HepG2 (cell line): Measurements from ENCODE around the gene CRYBA2. TPM values are rescaled to one million over a fixed set of nuclear protein-coding genes. Genes with fewer than 3 reads are reported as not detected.

Source experiments
- ATAC-seq: fragments of 200-7000 bp; cut with Tn5 transposase; 3 replicates; pipeline ENCODE4 v1.9.1; 2020; ENCODE audit warnings: mild to moderate bottlenecking, moderate library complexity
- BruUV-seq: library from RNA; stranded (reverse); fragments of 400-500 nt; replicated peaks from 2 replicates; lab custom pipeline; 2021; lab: Mats Ljungman, UMichigan
- CTCF ChIA-PET: fragments of 300-600 bp; formaldehyde crosslinking; extraction: SDS; loops from one replicate; lab custom pipeline; 2021; ENCODE audit warnings: low total read pairs, inconsistent platforms, low intra/inter-chr PET ratio; lab: Yijun Ruan, JAX
- POLR2A ChIA-PET: fragments of 350-600 bp; sonication (Branson Sonifier 250); formaldehyde crosslinking; loops from one replicate; lab custom pipeline; 2020; ENCODE audit warnings: antibody characterized with exemption, inconsistent platforms; lab: Yijun Ruan, JAX
- DNase-seq: peaks from one replicate; pipeline ENCODE4 v3.0.0-alpha.2; 2015; ENCODE audit warnings: low spot score
- FAIRE-seq: peaks from 3 replicates; lab custom pipeline; 2011; peaks lifted over from hg19 to GRCh38; lab: Jason Lieb, UNC
- H2AFZ ChIP-seq: one replicate; pipeline ENCODE4 v1.6.1; 2011; ENCODE audit warnings: low read length, inconsistent platforms
- H3K27ac ChIP-seq: fragments of 300-600 bp; 3 replicates; pipeline ENCODE4 v1.8.0; 2011; ENCODE audit warnings: mixed run types, mild to moderate bottlenecking, mixed read lengths, low read length, inconsistent platforms; ENCODE audit not compliant: insufficient read depth; ENCODE audit errors: extremely low read length
- H3K27me3 ChIP-seq, 2 experiments: fragments of 200-600 bp in 1 of 2; 2 replicates in 1 of 2; 3 replicates in 1 of 2; pipeline versions ENCODE4 v1.6.0 to v1.8.0; 2011; ENCODE audit warnings: low read length in 2 of 2, mild to moderate bottlenecking in 2 of 2, moderate library complexity in 2 of 2, inconsistent platforms in 1 of 2; ENCODE audit not compliant: insufficient read depth in 2 of 2, control insufficient read depth in 1 of 2
- H3K36me3 ChIP-seq, 2 experiments: fragments of 200-600 bp in 1 of 2; replicated peaks in 1 of 2; 2 replicates in 1 of 2; 3 replicates in 1 of 2; pipeline versions ENCODE4 v1.5.1 to v1.8.0; 2011; ENCODE audit warnings: low read length in 2 of 2, inconsistent platforms in 1 of 2; ENCODE audit not compliant: insufficient read depth in 2 of 2, control insufficient read depth in 1 of 2
- H3K4me1 ChIP-seq: 2 replicates; pipeline ENCODE4 v1.5.1; 2012; ENCODE audit warnings: low read length, inconsistent platforms; ENCODE audit not compliant: insufficient read depth
- H3K4me2 ChIP-seq: 2 replicates; pipeline ENCODE4 v1.6.0; 2011; ENCODE audit warnings: low read depth, low read length, inconsistent platforms
- H3K4me3 ChIP-seq, 3 experiments: fragments of 200-600 bp in 1 of 3; sonication (generic), shearing (Covaris generic) in 1 of 3; replicated peaks in 1 of 3; 2 replicates each; pipeline ENCODE4 v1.5.1; 2011 to 2016; ENCODE audit warnings: low read length in 3 of 3, inconsistent platforms in 2 of 3, low read depth in 2 of 3, mild to moderate bottlenecking in 2 of 3, control low read depth in 1 of 3, mixed read lengths in 1 of 3; ENCODE audit not compliant: insufficient read depth in 1 of 3
- H3K79me2 ChIP-seq: one replicate; pipeline ENCODE4 v1.6.1; 2011; ENCODE audit warnings: low read length, inconsistent platforms; ENCODE audit not compliant: insufficient read depth
- H3K9ac ChIP-seq: 2 replicates; pipeline ENCODE4 v1.6.0; 2011; ENCODE audit warnings: mild to moderate bottlenecking, low read depth, low read length, inconsistent platforms; ENCODE audit not compliant: insufficient read depth
- H3K9me3 ChIP-seq: 2 replicates; pipeline ENCODE4 v1.5.1; 2012; ENCODE audit warnings: mild to moderate bottlenecking, low read length
- H4K20me1 ChIP-seq: 2 replicates; pipeline ENCODE4 v1.6.0; 2011; ENCODE audit warnings: inconsistent platforms, mild to moderate bottlenecking, low read length, moderate library complexity; ENCODE audit not compliant: insufficient read depth
- E2F1 ChIP-seq: sonication (generic); formaldehyde crosslinking; IDR thresholded peaks from 2 replicates; pipeline ENCODE4 v1.5.0; 2020; ENCODE audit warnings: missing genetic modification reagents
- ELF4 ChIP-seq: sonication (generic); formaldehyde crosslinking; IDR thresholded peaks from 2 replicates; pipeline ENCODE4 v1.5.0; 2020; ENCODE audit warnings: missing genetic modification reagents, mild to moderate bottlenecking, moderate library complexity, borderline replicate concordance
- PRDM15 ChIP-seq: sonication (generic); formaldehyde crosslinking; IDR thresholded peaks from 2 replicates; pipeline ENCODE4 v1.4.0; 2020; ENCODE audit warnings: missing genetic modification reagents
- RXRA ChIP-seq: sonication (generic); formaldehyde crosslinking; IDR thresholded peaks from 2 replicates; pipeline ENCODE4 v1.5.1; 2020; ENCODE audit warnings: missing genetic modification reagents
- TBL1XR1 ChIP-seq: fragments of 150-350 bp; IDR thresholded peaks from 2 replicates; pipeline ENCODE4 v1.6.1; 2014; ENCODE audit warnings: borderline replicate concordance, low read length; ENCODE audit not compliant: partially characterized antibody
- TFAP4 ChIP-seq: sonication (generic); IDR thresholded peaks from 2 replicates; pipeline ENCODE4 v1.6.1; 2016; ENCODE audit warnings: low read depth, borderline replicate concordance
- ZBTB2 ChIP-seq: sonication (generic); formaldehyde crosslinking; IDR thresholded peaks from 2 replicates; pipeline ENCODE4 v1.8.0; 2022; ENCODE audit warnings: low read depth, missing genetic modification reagents
- ZNF354B ChIP-seq: sonication (generic); formaldehyde crosslinking; IDR thresholded peaks from 2 replicates; pipeline ENCODE4 v1.8.0; 2022; ENCODE audit warnings: mild to moderate bottlenecking, missing genetic modification reagents
- ZNF367 ChIP-seq: sonication (generic); formaldehyde crosslinking; IDR thresholded peaks from 2 replicates; pipeline ENCODE4 v1.4.0; 2020; ENCODE audit warnings: missing genetic modification reagents, borderline replicate concordance
- ZNF75D ChIP-seq: sonication (generic); formaldehyde crosslinking; IDR thresholded peaks from 2 replicates; pipeline ENCODE4 v1.8.1; 2023; ENCODE audit warnings: missing genetic modification reagents, mild to moderate bottlenecking, borderline replicate concordance
- WGBS: methylation state at CpG from one replicate; pipeline ENCODE4 v1.1.6; 2017; ENCODE audit warnings: low lambda C conversion rate; 5-methylcytosine and 5-hydroxymethylcytosine counted together
- in situ Hi-C: cut with HindIII; loops from 2 replicates; pipeline ENCODE4 v1.10.0; 2017; ENCODE audit warnings: low pct_unique_long_range_greater_than_20kb; ENCODE audit not compliant: extremely low pct_ligation_motif_present
- intact Hi-C: fragments of 100-400 bp; cut with micrococcal nuclease; formaldehyde crosslinking; loops from one replicate; pipeline ENCODE4 v1.10.0; 2022; ENCODE audit not compliant: unreplicated experiment
- polyA plus RNA-seq, 8 experiments: library from polyadenylated mRNA; depleted of rRNA in 3 of 8; stranded (reverse) in 7 of 8; unstranded in 1 of 8; fragments of >200 nt; fragmentation: Illumina TruSeq in 4 of 8; extraction: Trizol in 4 of 8; gene quantifications; 2 replicates each; pipeline versions ENCODE4 v1.2.1 to v1.2.3, GENCODE V29; 2011 to 2016; ENCODE audit warnings: low read depth in 4 of 8, missing spikeins in 1 of 8, mixed read lengths in 1 of 8; ENCODE audit not compliant: insufficient read depth in 1 of 8
- total RNA-seq, 5 experiments: library from RNA; depleted of rRNA; stranded (reverse); fragments of >200 nt; fragmentation: Illumina TruSeq; extraction: Trizol; gene quantifications; 2 replicates each; pipeline ENCODE4 v1.2.3, GENCODE V29; 2016; ENCODE audit warnings: low read depth in 1 of 5

CRYBA2 gene
- total and polyA plus RNA-seq, 2 of the 13 experiments (the other 11 are each of a cell fraction or from before 2014, with no cell fraction given) = not detected

GRCh38 chr2:218996937-218997336, 3.7 kb upstream of the CRYBA2 start (continued):
- TF ChIP-seq E2F1 (CRISPR knock-in tag) = no peak
- no peak for TF ChIP-seq RXRA (CRISPR knock-in tag)
- TF ChIP-seq, all 625 proteins: peak for 0

GRCh38 chr2:218995972-218996711, 2.9 kb upstream of the CRYBA2 start:
- Histone ChIP-seq H3K4me3 (peak overlapping the region in 1 of 3 experiments; percentile 64; a peak in 1 of 6 replicates), H3K79me2 (no peaks in the 10 kb centered on the region), H3K36me3 (no peaks in the 10 kb centered on the region), H3K9ac (no peak overlapping the region), H3K4me2 (peak overlapping the region; percentile 72), H3K9me3 (no peaks in the 10 kb centered on the region), H2AFZ (no peak overlapping the region), H3K4me1 (peaks cover 21% of the 10 kb centered on the region), H3K27ac (no peak overlapping the region), H3K27me3 (peaks cover 52 to 96% of the 10 kb centered on the region in 2 experiments), H4K20me1 (peaks cover 42% of the 10 kb centered on the region; the same call in 1 of the 2 replicates)
- intact Hi-C loops = loop anchor here (1.0 kb wide), 1 partner anchor 63 kb away; no protein-coding TSS in a partner anchor
- WGBS = 5% methylated on average over 39 of the region's 43 CpGs
- ChIA-PET CTCF (interaction anchor here (0.8 to 2.7 kb wide), 5 partner anchors 14 to 159 kb away, joined by 3 to 12 read pairs (median 4); no protein-coding TSS in a partner anchor), POLR2A (no interaction called here)
- BruUV-seq = no TSS peak
- peak; percentile 77 for FAIRE-seq
- peak; percentile 59 for ATAC-seq
- in situ Hi-C loops = no loop called here
- DNase-seq = peak; percentile 58
- TF ChIP-seq TFAP4 (no peak), PRDM15 (CRISPR knock-in tag) (no peak), ZNF367 (no peak), ZBTB2 (CRISPR knock-in tag) (no peak), ZNF354B (CRISPR knock-in tag) (no peak), TBL1XR1 (no peak), ZNF75D (no peak), ELF4 (CRISPR knock-in tag) (no peak)
